Measurements from ENCODE around the gene TIAM2. TPM values are rescaled to one million over a fixed set of nuclear protein-coding genes. Genes with fewer than 3 reads are reported as not detected.

The TIAM2 gene
- total and polyA plus RNA-seq, 2 experiments from 2014 or later, result 14.2 to 24.4 TPM

GRCh38 chr6:155215906-155216305 lies 220.8 kb downstream of the TIAM2 start:
- H3K79me2 ChIP-seq (replicated peaks; ENCODE audit: insufficient read depth), result no peaks in the 10 kb centered on the region
- Mint-ChIP-seq H3K36me3 (ENCODE audit: low read depth) (peaks cover 29% of the 10 kb centered on the region), H3K27me3 (ENCODE audit: insufficient read depth, low read depth, poor library complexity) (peaks cover 9% of the 10 kb centered on the region), H3K4me3 (no peak overlapping the region), H3K4me1 (peaks cover 16% of the 10 kb centered on the region), H3K9me3 (peaks cover 9% of the 10 kb centered on the region; the same call in 1 of the 3 replicates), H3K27ac (no peak overlapping the region)
- no peak overlapping the region for H3K27ac ChIP-seq (ENCODE audit: low read depth)
- H3K9me2 ChIP-seq (ENCODE audit: insufficient read depth), result no peaks in the 10 kb centered on the region
- H3K4me2 ChIP-seq, result no peak overlapping the region
- no peaks in the 10 kb centered on the region for H3K27me3 ChIP-seq (ENCODE audit: insufficient read depth)
- H3K4me3 ChIP-seq, result no peak overlapping the region
- DNase-seq (ENCODE audit: low spot score) (no peak), ATAC-seq (no peak)
- H3K4me1 ChIP-seq (ENCODE audit: insufficient read depth), result peaks cover 5% of the 10 kb centered on the region; the same call in 1 of the 2 replicates
- H3F3A ChIP-seq (replicated peaks; ENCODE audit: low read depth), result no peaks in the 10 kb centered on the region
- TF ChIP-seq, protein P1, sequence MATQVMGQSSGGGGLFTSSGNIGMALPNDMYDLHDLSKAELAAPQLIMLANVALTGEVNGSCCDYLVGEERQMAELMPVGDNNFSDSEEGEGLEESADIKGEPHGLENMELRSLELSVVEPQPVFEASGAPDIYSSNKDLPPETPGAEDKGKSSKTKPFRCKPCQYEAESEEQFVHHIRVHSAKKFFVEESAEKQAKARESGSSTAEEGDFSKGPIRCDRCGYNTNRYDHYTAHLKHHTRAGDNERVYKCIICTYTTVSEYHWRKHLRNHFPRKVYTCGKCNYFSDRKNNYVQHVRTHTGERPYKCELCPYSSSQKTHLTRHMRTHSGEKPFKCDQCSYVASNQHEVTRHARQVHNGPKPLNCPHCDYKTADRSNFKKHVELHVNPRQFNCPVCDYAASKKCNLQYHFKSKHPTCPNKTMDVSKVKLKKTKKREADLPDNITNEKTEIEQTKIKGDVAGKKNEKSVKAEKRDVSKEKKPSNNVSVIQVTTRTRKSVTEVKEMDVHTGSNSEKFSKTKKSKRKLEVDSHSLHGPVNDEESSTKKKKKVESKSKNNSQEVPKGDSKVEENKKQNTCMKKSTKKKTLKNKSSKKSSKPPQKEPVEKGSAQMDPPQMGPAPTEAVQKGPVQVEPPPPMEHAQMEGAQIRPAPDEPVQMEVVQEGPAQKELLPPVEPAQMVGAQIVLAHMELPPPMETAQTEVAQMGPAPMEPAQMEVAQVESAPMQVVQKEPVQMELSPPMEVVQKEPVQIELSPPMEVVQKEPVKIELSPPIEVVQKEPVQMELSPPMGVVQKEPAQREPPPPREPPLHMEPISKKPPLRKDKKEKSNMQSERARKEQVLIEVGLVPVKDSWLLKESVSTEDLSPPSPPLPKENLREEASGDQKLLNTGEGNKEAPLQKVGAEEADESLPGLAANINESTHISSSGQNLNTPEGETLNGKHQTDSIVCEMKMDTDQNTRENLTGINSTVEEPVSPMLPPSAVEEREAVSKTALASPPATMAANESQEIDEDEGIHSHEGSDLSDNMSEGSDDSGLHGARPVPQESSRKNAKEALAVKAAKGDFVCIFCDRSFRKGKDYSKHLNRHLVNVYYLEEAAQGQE (IDR thresholded peaks at IDR 0.05; ENCODE audit: unreplicated experiment), result no peak
- TF ChIP-seq EZH2phosphoT487 (IDR thresholded peaks at IDR 0.05; ENCODE audit: unreplicated experiment) (no peak), STAT1 (IDR thresholded peaks at IDR 0.05; ENCODE audit: unreplicated experiment) (no peak), POLR2AphosphoS5 (IDR thresholded peaks at IDR 0.05; ENCODE audit: low read depth) (no peak), ZNF331 (CRISPR knock-in tag; IDR thresholded peaks at IDR 0.05; ENCODE audit: low read depth) (no peak), JUNB (IDR thresholded peaks at IDR 0.05; ENCODE audit: unreplicated experiment) (no peak), ZNF462 (CRISPR knock-in tag; IDR thresholded peaks at IDR 0.05) (no peak), CTCF (conservative IDR thresholded peaks at IDR 0.05; ENCODE audit: low read depth in 2 of 2) (no peak), ZNF114 (CRISPR knock-in tag; IDR thresholded peaks at IDR 0.05) (no peak), CREB1 (CRISPR knock-in tag; IDR thresholded peaks at IDR 0.05; ENCODE audit: low read depth) (no peak), NANOG (IDR thresholded peaks at IDR 0.05; ENCODE audit: borderline replicate concordance) (no peak), EZH2 (IDR thresholded peaks at IDR 0.05; ENCODE audit: low read depth, unreplicated experiment) (no peak)
- TF ChIP-seq, protein P2, sequence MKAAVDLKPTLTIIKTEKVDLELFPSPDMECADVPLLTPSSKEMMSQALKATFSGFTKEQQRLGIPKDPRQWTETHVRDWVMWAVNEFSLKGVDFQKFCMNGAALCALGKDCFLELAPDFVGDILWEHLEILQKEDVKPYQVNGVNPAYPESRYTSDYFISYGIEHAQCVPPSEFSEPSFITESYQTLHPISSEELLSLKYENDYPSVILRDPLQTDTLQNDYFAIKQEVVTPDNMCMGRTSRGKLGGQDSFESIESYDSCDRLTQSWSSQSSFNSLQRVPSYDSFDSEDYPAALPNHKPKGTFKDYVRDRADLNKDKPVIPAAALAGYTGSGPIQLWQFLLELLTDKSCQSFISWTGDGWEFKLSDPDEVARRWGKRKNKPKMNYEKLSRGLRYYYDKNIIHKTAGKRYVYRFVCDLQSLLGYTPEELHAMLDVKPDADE (IDR thresholded peaks at IDR 0.05), result no peak
- H4K20me1 ChIP-seq (replicated peaks; ENCODE audit: insufficient read depth), result no peaks in the 10 kb centered on the region
- H3K36me3 ChIP-seq (ENCODE audit: insufficient read depth), result peaks cover 3% of the 10 kb centered on the region; the same call in 1 of the 2 replicates
- no peak overlapping the region for H2AFZ ChIP-seq
